ENCODE measurements around the gene IMPDH1.

IMPDH1 gene

DNA sequence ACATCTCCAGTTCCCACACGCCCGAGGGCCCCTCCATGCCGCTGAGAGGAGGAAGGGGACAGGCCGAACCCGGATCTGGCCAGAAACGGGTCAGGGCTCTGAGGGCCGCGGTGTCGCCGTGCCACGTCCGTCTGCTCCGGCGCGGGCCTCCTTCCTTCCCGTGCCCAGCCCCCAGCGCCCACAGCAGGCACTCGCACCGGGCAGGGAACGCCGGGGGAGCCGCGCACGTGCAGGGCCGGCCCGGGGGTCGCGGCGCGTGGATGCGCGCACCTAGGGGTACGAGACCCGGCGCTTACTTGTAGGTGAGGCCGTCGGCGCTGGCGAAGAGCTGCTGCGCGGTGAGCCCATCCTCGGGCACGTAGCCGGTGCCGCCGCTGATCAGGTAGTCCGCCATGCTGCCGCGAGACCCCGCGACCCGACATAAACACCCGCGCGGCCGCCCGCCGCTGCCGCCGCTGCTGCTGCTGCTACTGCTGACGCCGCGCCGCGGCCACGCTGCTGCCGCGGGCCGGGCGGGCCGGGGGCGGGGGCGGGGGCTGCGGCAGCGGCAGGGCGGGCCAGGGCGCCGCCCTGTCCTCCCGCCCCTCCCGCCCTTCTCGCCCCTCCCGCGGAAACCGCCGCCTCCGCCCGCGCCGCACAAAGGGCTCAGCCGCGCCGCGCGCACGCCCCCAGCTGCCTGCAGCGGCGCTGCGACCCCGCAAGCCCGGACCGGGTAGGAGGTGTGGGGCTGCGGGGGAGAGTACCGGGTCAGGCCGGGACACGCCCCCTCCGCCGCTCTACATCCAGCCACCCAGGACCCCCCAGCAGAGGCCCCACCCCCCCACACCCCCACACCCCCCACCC, 4.1 kb downstream of the IMPDH1 start:
- DNase-seq (ENCODE audit: low spot score): no peak

GRCh38 chr7:128404886-128405470, 4.8 kb downstream of the IMPDH1 start:
- peak; percentile 59 for DNase-seq (ENCODE audit: low spot score)

DNA sequence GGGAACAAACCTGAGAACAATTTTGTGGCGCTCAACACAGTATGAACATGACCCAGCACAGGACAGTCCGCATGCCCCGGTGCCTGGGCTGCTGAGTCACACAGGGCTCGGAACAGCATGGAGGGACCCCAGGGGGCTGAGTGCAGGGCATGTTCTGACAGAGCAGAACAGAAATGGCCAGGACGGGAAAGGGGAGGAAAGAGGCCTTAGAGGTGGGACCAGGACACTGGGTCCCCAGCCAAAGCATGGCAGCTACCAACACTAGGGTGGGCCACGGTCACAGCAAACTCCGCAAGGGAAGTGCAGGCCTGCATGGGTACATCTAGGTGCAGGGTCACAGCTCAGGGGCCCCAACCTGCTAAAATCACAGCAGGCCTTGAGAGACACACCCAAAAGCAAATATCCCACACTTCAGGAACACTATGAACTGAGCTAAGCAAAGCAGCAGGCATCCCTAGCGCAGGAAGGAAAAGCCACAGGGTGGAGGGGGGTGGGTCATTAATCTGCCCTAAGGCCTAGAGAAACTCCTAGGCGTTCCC, 5.6 kb downstream of the IMPDH1 start:
- no peak for DNase-seq (ENCODE audit: low spot score)

GRCh38 chr7:128403676-128404075, 6.1 kb downstream of the IMPDH1 start:
- no peak for DNase-seq (ENCODE audit: low spot score)

- no peak for DNase-seq (ENCODE audit: low spot score)
Measured at GRCh38 chr7:128402356-128402755, 7.4 kb downstream of the IMPDH1 start.

DNA sequence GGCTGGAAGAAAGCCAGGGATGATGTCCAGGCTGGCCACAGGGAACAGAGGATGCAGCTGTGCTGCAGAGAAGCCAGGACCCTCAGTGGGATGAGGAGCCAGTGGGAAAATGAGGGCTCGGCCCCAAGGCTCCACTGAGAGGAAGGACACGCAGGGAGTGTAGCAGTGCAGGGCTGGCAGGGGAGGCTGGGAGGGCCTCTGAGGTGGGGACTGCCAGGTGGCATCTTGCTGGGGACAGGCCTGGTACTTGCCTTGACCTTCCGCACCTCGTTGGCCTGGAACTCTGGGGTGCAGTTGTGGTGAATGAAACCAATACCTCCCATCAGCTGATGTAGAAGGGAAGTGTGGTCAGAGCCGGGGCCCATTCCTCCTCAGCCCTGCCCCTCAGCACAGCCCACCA, 9.2 kb downstream of the IMPDH1 start:
- DNase-seq (ENCODE audit: low spot score): no peak

DNA sequence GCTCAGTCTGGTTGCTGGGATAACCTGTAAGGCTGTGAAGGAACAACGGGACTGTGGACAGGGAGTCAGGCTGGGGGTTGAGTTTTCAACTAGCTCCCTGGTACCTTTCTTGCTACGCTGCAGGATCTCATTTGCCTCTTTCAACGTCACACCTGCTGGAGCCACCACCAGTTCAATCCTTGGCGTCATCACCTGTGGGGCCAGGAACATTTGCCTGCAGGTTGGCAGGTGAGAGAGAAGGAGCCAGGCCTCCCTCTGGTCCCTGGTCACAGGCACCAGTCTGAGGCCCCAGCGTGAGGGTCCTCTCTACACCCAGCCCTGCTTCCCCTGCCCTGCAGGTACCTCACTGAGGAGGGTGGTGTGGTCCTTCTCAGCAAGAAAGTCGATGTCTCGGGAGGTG, 9.8 kb downstream of the IMPDH1 start:
- no peak for DNase-seq (ENCODE audit: low spot score)

- DNase-seq (ENCODE audit: low spot score): no peak
Measured at GRCh38 chr7:128398841-128399135, 11.0 kb downstream of the IMPDH1 start.

DNA sequence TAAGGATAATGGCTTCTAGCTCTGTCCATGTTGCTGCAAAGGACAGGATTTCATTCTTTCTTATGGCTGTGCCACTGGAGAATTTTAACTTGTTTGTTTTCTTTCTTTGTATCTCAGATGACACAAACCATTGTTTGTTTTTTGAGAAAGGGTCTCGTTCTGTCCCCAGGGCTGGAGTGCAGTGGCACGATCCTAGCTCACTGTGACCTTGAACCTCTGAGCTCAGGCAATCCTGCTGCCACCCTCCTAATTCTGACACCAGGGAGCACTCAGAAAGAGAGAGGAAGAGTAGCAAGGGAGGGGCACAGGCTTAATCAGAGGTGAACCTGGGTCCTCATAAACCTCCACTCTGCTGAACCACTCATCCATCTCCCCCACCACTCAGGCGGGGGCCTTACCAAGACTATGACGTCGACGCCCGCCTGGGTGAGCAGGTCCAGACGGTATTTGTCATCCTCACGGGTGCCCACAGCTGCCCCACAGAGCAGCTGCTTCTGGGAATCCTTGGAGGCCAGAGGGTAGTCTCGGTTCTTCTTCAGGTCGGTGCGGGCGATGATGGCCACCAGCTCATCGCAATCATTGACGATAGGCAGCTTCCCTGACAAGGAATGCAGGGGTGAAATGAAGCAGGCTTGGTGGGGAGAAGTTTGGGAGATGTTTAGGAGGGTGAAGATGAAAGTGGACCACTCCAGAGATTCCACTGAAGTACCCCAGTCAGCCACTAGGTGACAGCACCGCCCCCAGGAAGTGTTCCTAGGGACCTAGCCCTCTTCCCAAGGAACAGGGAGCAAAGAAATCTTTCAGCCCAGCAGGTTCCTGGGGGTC, 11.6 kb downstream of the IMPDH1 start:
- peak; percentile 63 for DNase-seq (ENCODE audit: low spot score)

DNA sequence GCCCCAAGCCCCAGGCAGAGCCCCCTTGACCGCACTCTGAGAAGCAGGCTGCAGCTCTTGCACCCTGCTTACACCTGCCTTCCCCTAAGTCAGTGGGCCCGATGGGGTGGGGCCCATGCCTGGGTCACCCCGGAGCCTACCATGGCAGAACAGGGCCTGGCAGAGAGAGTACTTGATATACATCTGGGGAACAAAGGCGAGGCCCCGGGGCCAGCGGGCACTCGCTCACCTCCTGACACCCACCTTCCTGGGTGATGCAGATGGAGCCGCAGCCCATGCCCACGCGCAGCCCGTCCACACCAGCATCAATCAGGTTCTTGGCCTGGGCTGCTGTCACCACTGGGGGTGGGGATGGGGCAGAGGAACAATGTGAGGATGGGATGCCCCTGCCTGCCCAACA, 13.4 kb downstream of the IMPDH1 start:
- no peak for DNase-seq (ENCODE audit: low spot score)

GRCh38 chr7:128395748-128396147, 14.0 kb downstream of the IMPDH1 start:
- no peak for DNase-seq (ENCODE audit: low spot score)

- no peak for DNase-seq (ENCODE audit: low spot score)
Measured at GRCh38 chr7:128394904-128395496, 14.8 kb downstream of the IMPDH1 start.

DNA sequence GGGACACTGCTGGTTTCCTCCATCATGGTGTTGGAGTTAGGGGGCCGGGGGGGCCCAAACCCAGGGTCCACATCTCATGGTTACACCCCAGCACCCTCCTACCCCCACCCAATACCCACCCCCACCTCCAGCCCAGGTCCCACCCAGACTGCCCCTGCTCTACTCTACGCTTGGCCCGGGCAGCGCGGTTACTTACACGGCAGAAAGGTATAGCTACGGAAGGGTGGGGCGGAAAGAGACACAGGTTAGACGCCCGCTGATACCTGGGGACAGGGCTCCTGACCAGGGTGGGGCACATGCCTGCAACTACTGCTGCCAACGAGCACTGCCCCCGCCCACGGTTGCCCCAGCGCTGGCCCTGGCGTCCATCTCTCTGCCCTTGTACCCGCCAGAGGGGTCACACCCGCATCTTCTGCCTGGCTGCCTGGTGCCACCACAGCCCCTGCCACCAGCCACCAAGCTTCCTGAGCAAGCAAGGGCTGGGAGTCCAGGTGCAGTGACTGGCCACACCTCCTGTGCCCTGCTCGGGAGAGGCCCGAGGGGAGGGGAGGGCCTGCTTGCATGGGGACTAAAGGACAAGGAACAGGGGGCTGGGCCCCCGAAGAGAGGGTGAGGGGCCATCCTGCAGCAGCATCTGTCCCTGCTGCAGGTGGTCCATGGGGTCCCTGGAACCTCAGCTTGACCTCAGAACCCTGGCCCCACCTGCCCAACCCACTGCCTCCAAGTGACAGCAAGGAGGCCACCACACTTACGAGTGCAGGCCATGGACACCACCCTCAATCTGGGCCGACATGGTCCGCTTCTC, 16.1 kb downstream of the IMPDH1 start:
- no peak for DNase-seq (ENCODE audit: low spot score)

DNA sequence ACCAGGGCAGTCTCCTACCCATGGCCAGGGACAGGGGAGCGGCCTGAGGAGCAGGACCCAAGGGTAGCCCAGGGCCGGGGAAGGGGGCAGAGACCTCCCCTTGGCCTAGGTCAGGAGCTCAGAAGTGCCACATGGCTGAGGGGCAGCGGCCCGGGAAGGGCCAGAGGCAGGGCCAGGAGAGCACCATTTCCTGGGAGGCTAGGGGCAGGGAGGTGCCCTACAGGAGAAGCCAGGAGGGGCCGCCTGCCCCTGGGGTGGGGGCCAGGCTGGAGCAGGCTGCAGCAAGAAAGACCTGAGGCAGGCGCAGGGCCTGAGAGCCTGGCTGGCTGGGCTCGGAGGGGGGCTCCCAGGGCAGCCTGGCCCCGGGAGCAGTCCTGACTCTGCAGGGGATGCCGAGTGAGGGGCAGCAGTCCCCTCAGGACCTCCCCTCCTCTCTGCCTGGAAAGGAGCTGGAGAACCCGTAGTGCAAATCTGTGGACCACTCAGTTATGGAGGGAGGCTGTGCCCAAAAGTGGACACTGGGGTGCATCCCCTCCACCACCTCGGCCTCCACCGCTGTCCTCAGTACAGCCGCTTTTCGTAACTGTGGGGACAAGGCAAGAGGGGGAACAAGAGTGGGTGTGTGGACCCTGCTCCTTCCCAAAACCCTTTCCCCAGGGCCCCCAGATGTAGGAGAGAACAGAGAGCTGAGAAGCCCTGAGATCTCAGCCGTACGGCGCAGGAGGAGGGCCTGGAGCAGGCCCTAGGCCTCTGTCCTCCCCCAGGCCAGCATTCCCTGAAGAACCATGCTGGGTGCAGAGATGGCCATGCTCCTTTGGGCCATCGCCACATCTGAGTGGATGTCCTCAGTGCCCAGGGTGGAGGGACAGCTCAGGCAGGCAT, 17.1 kb downstream of the IMPDH1 start:
- no peak for DNase-seq (ENCODE audit: low spot score)

DNA sequence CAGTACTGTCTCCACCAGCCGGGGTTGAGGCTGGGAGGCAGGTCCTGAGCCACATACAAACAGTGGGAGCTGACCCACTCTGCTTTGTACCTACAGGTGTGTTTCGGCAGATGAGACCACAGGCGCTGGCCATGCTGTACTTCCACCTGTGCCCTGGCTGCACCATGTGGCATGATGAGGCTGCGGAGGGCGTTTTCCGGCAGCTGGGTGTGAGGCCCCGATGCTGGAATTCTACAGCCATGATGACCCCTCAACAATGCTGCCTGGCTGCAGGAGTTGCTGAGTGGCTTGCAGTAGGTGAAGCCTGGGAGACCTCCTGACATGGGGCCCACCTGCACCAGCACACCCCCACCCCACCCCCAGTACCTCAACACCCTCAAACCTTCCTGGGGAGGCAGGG, 18.0 kb downstream of the IMPDH1 start:
- DNase-seq (ENCODE audit: low spot score): no peak

DNA sequence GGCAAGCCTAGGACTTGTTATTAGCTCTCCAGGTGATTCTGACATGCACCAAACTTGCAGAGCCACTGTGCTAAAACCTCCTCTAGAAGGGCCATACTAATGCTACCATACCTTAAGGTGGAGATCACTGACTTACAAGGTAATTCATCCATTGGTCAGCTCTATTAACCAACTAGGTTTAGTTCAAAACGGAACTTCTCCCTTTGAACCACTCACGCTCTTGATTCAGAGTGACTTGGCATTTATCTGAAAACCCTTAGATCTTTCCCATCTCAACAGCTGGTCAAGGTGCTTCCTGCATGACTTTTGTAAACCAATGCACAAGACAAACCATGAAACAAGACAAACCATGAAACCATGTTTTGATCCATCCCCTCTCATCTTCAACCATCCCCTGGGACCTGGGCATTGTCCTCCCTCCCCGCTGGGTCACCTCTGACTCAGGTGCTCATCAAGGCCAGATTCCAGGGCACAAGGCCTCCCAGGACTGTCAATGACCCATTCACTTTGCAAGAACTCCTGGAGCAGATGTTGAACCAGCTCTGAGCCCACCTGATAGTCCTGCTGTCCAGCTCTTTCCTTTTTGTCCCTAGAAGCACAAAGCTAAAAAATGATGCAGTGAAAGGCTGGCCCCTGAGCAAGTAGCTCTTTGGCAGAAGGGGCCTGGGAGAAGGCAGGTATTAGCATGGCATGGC, 18.8 kb downstream of the IMPDH1 start:
- DNase-seq (ENCODE audit: low spot score): no peak

- no peak for DNase-seq (ENCODE audit: low spot score)
Measured at GRCh38 chr7:128389618-128390329, 20.0 kb downstream of the IMPDH1 start.

GRCh38 chr7:128389085-128389617, 20.6 kb downstream of the IMPDH1 start:
- no peak for DNase-seq (ENCODE audit: low spot score)

DNA sequence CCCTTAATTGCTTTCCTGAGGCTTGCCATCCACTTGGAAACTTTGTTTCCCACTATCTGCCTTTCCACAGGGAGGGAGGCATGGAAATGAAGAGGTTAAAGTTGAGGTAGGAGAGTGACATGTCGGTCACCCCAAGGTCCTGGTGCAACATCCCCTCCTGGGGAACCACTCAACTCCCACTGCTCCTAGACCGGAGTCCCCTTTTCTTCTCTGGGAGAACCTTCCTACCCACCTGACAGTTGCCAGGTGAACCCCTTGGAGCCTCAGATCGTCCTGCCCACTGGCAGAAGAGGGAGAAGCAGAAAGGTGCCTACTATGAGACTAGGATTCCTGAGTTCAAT, 21.7 kb downstream of the IMPDH1 start:
- no peak for DNase-seq (ENCODE audit: low spot score)

Data from cerebellar cortex (tissue), 1 donor.